GM23338 (cell line): Measurements from ENCODE around the gene UNC5C. TPM values are rescaled to one million over a fixed set of nuclear protein-coding genes. Genes with fewer than 3 reads are reported as not detected.

Source experiments
- ATAC-seq: fragments of 200-7000 bp; cut with Tn5 transposase; 3 replicates; pipeline ENCODE4 v1.9.1; 2020
- DNase-seq: peaks from one replicate; pipeline ENCODE4 v3.0.0-alpha.2; 2015; ENCODE audit warnings: low spot score
- H2AFZ ChIP-seq: fragments of 200-600 bp; sonication (generic); 2 replicates; pipeline ENCODE4 v1.8.0; 2016; ENCODE audit warnings: antibody characterized with exemption, mild to moderate bottlenecking, moderate library complexity
- H3F3A ChIP-seq: fragments of 200-600 bp; sonication (generic); replicated peaks from 2 replicates; pipeline ENCODE4 v1.8.0; 2017; ENCODE audit warnings: antibody characterized with exemption, mixed run types, low read depth
- H3K27ac ChIP-seq: fragments of 200-600 bp; sonication (generic); 2 replicates; pipeline ENCODE4 v1.6.1; 2016; ENCODE audit warnings: low read depth
- H3K27me3 ChIP-seq: fragments of 200-600 bp; sonication (generic); 2 replicates; pipeline ENCODE4 v1.8.0; 2016; ENCODE audit warnings: mild to moderate bottlenecking, mixed run types, moderate library complexity; ENCODE audit not compliant: insufficient read depth
- H3K36me3 ChIP-seq: fragments of 200-600 bp; sonication (generic); 2 replicates; pipeline ENCODE4 v1.8.0; 2016; ENCODE audit warnings: mild to moderate bottlenecking; ENCODE audit not compliant: insufficient read depth
- H3K4me1 ChIP-seq: fragments of 200-600 bp; sonication (generic); 2 replicates; pipeline ENCODE4 v1.8.0; 2016; ENCODE audit warnings: mild to moderate bottlenecking, moderate library complexity; ENCODE audit not compliant: insufficient read depth
- H3K4me2 ChIP-seq: fragments of 200-600 bp; sonication (generic); 2 replicates; pipeline ENCODE4 v1.7.1; 2017; ENCODE audit warnings: mixed run types
- H3K4me3 ChIP-seq: fragments of 200-600 bp; sonication (generic); 2 replicates; pipeline ENCODE4 v1.6.1; 2016; ENCODE audit warnings: mixed run types
- H3K79me2 ChIP-seq: fragments of 200-600 bp; sonication (generic); replicated peaks from 2 replicates; pipeline ENCODE4 v1.8.0; 2017; ENCODE audit warnings: mild to moderate bottlenecking; ENCODE audit not compliant: insufficient read depth
- H3K9me2 ChIP-seq: fragments of 200-600 bp; sonication (generic); 2 replicates; pipeline ENCODE4 v1.8.0; 2017; ENCODE audit not compliant: insufficient read depth
- H4K20me1 ChIP-seq: fragments of 200-600 bp; sonication (generic); replicated peaks from 2 replicates; pipeline ENCODE4 v1.8.0; 2017; ENCODE audit warnings: mild to moderate bottlenecking; ENCODE audit not compliant: insufficient read depth
- H3K27ac Mint-ChIP-seq: 2 replicates; pipeline ENCODE4 v1.8.0; 2020; ENCODE audit warnings: inconsistent platforms, mild to moderate bottlenecking, moderate library complexity, mixed read lengths
- H3K27me3 Mint-ChIP-seq: 3 replicates; pipeline ENCODE4 v1.8.0; 2022; ENCODE audit warnings: low read depth, mild to moderate bottlenecking, moderate library complexity, mixed read lengths, inconsistent platforms; ENCODE audit not compliant: insufficient read depth, poor library complexity
- H3K36me3 Mint-ChIP-seq: 3 replicates; pipeline ENCODE4 v1.8.0; 2021; ENCODE audit warnings: low read depth, mild to moderate bottlenecking, inconsistent platforms, moderate library complexity, mixed read lengths
- H3K4me1 Mint-ChIP-seq: 3 replicates; pipeline ENCODE4 v1.8.0; 2020; ENCODE audit warnings: mild to moderate bottlenecking, inconsistent platforms, mixed read lengths
- H3K4me3 Mint-ChIP-seq: 3 replicates; pipeline ENCODE4 v1.8.0; 2021; ENCODE audit warnings: moderate library complexity, mild to moderate bottlenecking, inconsistent platforms, mixed read lengths
- H3K9me3 Mint-ChIP-seq: 3 replicates; pipeline ENCODE4 v1.8.0; 2020; ENCODE audit warnings: moderate library complexity, mild to moderate bottlenecking, inconsistent platforms, mixed read lengths
- CREB1 ChIP-seq: fragments of 250-450 bp; sonication (Bioruptor Pico); IDR thresholded peaks from 2 replicates; pipeline ENCODE4 v1.5.0; 2020; ENCODE audit warnings: low read depth, mild to moderate bottlenecking, moderate library complexity
- EZH2 ChIP-seq: fragments of 200-600 bp; sonication (generic); IDR thresholded peaks from one replicate; pipeline ENCODE4 v1.8.0; 2017; ENCODE audit warnings: antibody characterized with exemption, mild to moderate bottlenecking, low read depth; ENCODE audit not compliant: unreplicated experiment
- EZH2phosphoT487 ChIP-seq: fragments of 200-600 bp; sonication (generic); IDR thresholded peaks from one replicate; pipeline ENCODE4 v1.8.1; 2018; ENCODE audit warnings: antibody characterized with exemption; ENCODE audit not compliant: unreplicated experiment
- JUNB ChIP-seq: IDR thresholded peaks from one replicate; pipeline ENCODE4 v1.6.1; 2016; ENCODE audit warnings: antibody characterized with exemption; ENCODE audit not compliant: unreplicated experiment
- POLR2AphosphoS5 ChIP-seq: IDR thresholded peaks from 2 replicates; pipeline ENCODE4 v1.6.1; 2016; ENCODE audit warnings: antibody characterized with exemption, low read depth
- STAT1 ChIP-seq: IDR thresholded peaks from one replicate; pipeline ENCODE4 v1.6.1; 2016; ENCODE audit warnings: antibody characterized with exemption; ENCODE audit not compliant: unreplicated experiment
- ZNF331 ChIP-seq: fragments of 250-450 bp; sonication (Bioruptor Pico); IDR thresholded peaks from 2 replicates; pipeline ENCODE4 v1.5.0; 2020; ENCODE audit warnings: low read depth, mild to moderate bottlenecking, moderate library complexity
- polyA plus RNA-seq: library from polyadenylated mRNA; unstranded; fragments of >200 nt; fragmentation: Nextera tagmentation; extraction: Ambion mirVana; gene quantifications from 2 replicates; pipeline ENCODE4 v1.2.1, GENCODE V29; 2016
- total RNA-seq: library from RNA; depleted of rRNA; stranded (reverse); fragments of >200 nt; shearing (Covaris generic); gene quantifications from 2 replicates; pipeline ENCODE4 v1.2.3, GENCODE V29; 2014
- TF ChIP-seq, protein P1 (sequence below): IDR thresholded peaks from one replicate; pipeline ENCODE4 v1.6.1; 2018; ENCODE audit warnings: antibody characterized with exemption; ENCODE audit not compliant: unreplicated experiment
- TF ChIP-seq, protein P2 (sequence below), 2 experiments: fragments of 200-600 bp in 1 of 2; sonication (generic) in 1 of 2; conservative IDR thresholded peaks; 2 replicates each; pipeline versions ENCODE4 v1.5.1 to v1.6.1; 2016 to 2017; ENCODE audit warnings: antibody characterized with exemption in 2 of 2, low read depth in 2 of 2, mild to moderate bottlenecking in 2 of 2, moderate library complexity in 1 of 2
- TF ChIP-seq, protein P3 (sequence below): IDR thresholded peaks from 2 replicates; pipeline ENCODE4 v1.6.1; 2016; ENCODE audit warnings: antibody characterized with exemption

Gene UNC5C
- total and polyA plus RNA-seq, 2 experiments from 2014 or later, result 0.08 to 0.21 TPM

DNA sequence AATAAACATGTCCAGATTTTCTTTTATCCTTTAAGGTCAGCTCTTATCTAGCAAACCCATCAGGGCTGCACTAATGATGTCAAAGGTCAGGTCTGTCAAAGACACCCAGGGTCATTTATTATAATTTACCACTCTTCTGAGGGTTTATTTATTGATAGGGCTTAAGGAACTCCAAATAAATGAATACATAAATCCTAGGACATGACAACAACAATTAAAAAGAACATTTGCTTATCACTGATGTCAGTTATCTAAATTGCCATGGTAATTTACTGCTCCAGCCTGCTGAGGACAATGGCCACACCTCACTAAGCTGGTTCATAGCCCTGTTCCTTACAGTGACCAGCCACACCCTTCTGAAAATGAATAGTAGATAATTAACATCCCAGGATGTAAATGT lies 317.1 kb downstream of the UNC5C start:
- H2AFZ ChIP-seq, result no peak overlapping the region
- no peaks in the 10 kb centered on the region for H4K20me1 ChIP-seq
- no peaks in the 10 kb centered on the region for H3F3A ChIP-seq
- no peak overlapping the region for H3K4me3 Mint-ChIP-seq
- H3K4me1 ChIP-seq, result no peaks in the 10 kb centered on the region
- no peaks in the 10 kb centered on the region for H3K9me2 ChIP-seq
- H3K27ac Mint-ChIP-seq, result no peak overlapping the region
- no peaks in the 10 kb centered on the region for H3K9me3 Mint-ChIP-seq
- no peaks in the 10 kb centered on the region for H3K4me1 Mint-ChIP-seq
- no peak overlapping the region for H3K27ac ChIP-seq
- H3K4me3 ChIP-seq, result no peak overlapping the region
- H3K36me3 Mint-ChIP-seq, result no peaks in the 10 kb centered on the region
- no peaks in the 10 kb centered on the region for H3K27me3 Mint-ChIP-seq
- H3K36me3 ChIP-seq, result no peaks in the 10 kb centered on the region
- H3K27me3 ChIP-seq, result no peaks in the 10 kb centered on the region
- no peak for TF ChIP-seq ZNF331 (CRISPR knock-in tag)
- TF ChIP-seq STAT1, result no peak
- TF ChIP-seq CREB1 (CRISPR knock-in tag), result no peak
- H3K79me2 ChIP-seq, result no peaks in the 10 kb centered on the region
- no peak for DNase-seq
- no peak overlapping the region for H3K4me2 ChIP-seq
- no peak for ATAC-seq

DNA sequence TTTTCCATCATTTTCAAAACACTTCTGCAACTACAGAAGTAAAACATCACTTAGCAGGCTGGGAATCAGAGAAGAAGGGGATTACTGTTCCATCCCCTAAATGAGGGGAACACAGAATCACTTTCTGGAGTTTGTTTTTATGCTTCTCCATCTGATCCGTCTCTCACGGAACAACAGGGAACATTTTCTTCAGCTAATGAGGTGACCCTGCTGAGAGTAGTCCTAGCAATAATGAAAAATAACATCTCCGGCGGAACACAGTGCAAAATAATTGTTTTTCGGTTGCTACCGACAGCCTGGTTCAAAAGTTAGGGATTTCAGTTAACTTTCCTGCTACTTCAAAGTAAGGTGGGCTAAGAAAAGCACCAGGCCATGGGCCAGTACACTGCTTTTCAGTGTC lies 322.9 kb downstream of the UNC5C start:
- no peaks in the 10 kb centered on the region for H3K4me1 Mint-ChIP-seq
- H3K4me3 Mint-ChIP-seq, result no peak overlapping the region
- H3K27me3 ChIP-seq, result no peaks in the 10 kb centered on the region
- H3K4me3 ChIP-seq, result no peak overlapping the region
- no peaks in the 10 kb centered on the region for H4K20me1 ChIP-seq
- H3K27ac Mint-ChIP-seq, result no peak overlapping the region
- no peaks in the 10 kb centered on the region for H3K36me3 Mint-ChIP-seq
- H3K4me1 ChIP-seq, result no peaks in the 10 kb centered on the region
- H2AFZ ChIP-seq, result peak overlapping the region; percentile 78; the same call in 1 of the 2 replicates
- no peaks in the 10 kb centered on the region for H3K9me2 ChIP-seq
- no peak overlapping the region for H3K4me2 ChIP-seq
- no peaks in the 10 kb centered on the region for H3F3A ChIP-seq
- H3K27me3 Mint-ChIP-seq, result no peaks in the 10 kb centered on the region
- no peaks in the 10 kb centered on the region for H3K36me3 ChIP-seq
- TF ChIP-seq POLR2AphosphoS5, result no peak
- no peak for TF ChIP-seq EZH2phosphoT487
- TF ChIP-seq, protein P1, sequence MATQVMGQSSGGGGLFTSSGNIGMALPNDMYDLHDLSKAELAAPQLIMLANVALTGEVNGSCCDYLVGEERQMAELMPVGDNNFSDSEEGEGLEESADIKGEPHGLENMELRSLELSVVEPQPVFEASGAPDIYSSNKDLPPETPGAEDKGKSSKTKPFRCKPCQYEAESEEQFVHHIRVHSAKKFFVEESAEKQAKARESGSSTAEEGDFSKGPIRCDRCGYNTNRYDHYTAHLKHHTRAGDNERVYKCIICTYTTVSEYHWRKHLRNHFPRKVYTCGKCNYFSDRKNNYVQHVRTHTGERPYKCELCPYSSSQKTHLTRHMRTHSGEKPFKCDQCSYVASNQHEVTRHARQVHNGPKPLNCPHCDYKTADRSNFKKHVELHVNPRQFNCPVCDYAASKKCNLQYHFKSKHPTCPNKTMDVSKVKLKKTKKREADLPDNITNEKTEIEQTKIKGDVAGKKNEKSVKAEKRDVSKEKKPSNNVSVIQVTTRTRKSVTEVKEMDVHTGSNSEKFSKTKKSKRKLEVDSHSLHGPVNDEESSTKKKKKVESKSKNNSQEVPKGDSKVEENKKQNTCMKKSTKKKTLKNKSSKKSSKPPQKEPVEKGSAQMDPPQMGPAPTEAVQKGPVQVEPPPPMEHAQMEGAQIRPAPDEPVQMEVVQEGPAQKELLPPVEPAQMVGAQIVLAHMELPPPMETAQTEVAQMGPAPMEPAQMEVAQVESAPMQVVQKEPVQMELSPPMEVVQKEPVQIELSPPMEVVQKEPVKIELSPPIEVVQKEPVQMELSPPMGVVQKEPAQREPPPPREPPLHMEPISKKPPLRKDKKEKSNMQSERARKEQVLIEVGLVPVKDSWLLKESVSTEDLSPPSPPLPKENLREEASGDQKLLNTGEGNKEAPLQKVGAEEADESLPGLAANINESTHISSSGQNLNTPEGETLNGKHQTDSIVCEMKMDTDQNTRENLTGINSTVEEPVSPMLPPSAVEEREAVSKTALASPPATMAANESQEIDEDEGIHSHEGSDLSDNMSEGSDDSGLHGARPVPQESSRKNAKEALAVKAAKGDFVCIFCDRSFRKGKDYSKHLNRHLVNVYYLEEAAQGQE, result no peak
- TF ChIP-seq, protein P2, sequence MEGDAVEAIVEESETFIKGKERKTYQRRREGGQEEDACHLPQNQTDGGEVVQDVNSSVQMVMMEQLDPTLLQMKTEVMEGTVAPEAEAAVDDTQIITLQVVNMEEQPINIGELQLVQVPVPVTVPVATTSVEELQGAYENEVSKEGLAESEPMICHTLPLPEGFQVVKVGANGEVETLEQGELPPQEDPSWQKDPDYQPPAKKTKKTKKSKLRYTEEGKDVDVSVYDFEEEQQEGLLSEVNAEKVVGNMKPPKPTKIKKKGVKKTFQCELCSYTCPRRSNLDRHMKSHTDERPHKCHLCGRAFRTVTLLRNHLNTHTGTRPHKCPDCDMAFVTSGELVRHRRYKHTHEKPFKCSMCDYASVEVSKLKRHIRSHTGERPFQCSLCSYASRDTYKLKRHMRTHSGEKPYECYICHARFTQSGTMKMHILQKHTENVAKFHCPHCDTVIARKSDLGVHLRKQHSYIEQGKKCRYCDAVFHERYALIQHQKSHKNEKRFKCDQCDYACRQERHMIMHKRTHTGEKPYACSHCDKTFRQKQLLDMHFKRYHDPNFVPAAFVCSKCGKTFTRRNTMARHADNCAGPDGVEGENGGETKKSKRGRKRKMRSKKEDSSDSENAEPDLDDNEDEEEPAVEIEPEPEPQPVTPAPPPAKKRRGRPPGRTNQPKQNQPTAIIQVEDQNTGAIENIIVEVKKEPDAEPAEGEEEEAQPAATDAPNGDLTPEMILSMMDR (conservative IDR thresholded peaks at IDR 0.05; ENCODE audit: low read depth in 2 of 2), result no peak
- TF ChIP-seq EZH2, result no peak
- no peak for TF ChIP-seq ZNF331 (CRISPR knock-in tag)
- no peak for TF ChIP-seq CREB1 (CRISPR knock-in tag)
- TF ChIP-seq, protein P3, sequence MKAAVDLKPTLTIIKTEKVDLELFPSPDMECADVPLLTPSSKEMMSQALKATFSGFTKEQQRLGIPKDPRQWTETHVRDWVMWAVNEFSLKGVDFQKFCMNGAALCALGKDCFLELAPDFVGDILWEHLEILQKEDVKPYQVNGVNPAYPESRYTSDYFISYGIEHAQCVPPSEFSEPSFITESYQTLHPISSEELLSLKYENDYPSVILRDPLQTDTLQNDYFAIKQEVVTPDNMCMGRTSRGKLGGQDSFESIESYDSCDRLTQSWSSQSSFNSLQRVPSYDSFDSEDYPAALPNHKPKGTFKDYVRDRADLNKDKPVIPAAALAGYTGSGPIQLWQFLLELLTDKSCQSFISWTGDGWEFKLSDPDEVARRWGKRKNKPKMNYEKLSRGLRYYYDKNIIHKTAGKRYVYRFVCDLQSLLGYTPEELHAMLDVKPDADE, result no peak
- no peak for TF ChIP-seq STAT1
- no peak for TF ChIP-seq JUNB
- no peaks in the 10 kb centered on the region for H3K9me3 Mint-ChIP-seq
- H3K79me2 ChIP-seq, result no peaks in the 10 kb centered on the region
- DNase-seq, result no peak
- no peak overlapping the region for H3K27ac ChIP-seq
- no peak for ATAC-seq
